ENCODE measurements around the gene RAB22A.
A peak's percentile ranks its signal among the peaks of the same experiment; 100 is the strongest.

RAB22A gene

GRCh38 chr20:58398254-58398653 is 88.7 kb downstream of the RAB22A start:
- no peak overlapping the region for H2BK5ac ChIP-seq (ENCODE audit: low read length)
- H4K8ac ChIP-seq (ENCODE audit: low read depth, low read length): no peak overlapping the region
- WGBS (ENCODE audit: extremely low coverage, insufficient coverage, low lambda C conversion rate): no CpG with 5 or more reads among the region's 5 CpGs
- no peak overlapping the region for H2BK120ac ChIP-seq (ENCODE audit: low read depth, low read length)
- no peak overlapping the region for H3K4me2 ChIP-seq (ENCODE audit: low read length)
- no peak overlapping the region for H3K56ac ChIP-seq (ENCODE audit: low read length)
- no peak overlapping the region for H2AK5ac ChIP-seq (ENCODE audit: low read length)
- H3K18ac ChIP-seq (ENCODE audit: low read length): no peak overlapping the region
- no peak overlapping the region for H3K9ac ChIP-seq (ENCODE audit: low read length)
- no peak for DNase-seq
- H3K27ac ChIP-seq (ENCODE audit: low read depth, low read length): no peak overlapping the region
- H3K36me3 ChIP-seq (ENCODE audit: control insufficient read depth, insufficient read depth, low read length): no peaks in the 10 kb centered on the region
- H3K27me3 ChIP-seq (ENCODE audit: insufficient read depth, low read length, poor library complexity): no peaks in the 10 kb centered on the region
- peaks cover 36% of the 10 kb centered on the region for H3K79me1 ChIP-seq (ENCODE audit: low read length)
- H3K4me1 ChIP-seq (ENCODE audit: control insufficient read depth, low read depth, low read length): no peaks in the 10 kb centered on the region
- H4K5ac ChIP-seq (ENCODE audit: low read length): no peak overlapping the region
- no peak overlapping the region for H3K23ac ChIP-seq (ENCODE audit: low read length)
- H3K4me3 ChIP-seq (ENCODE audit: low read length): no peak overlapping the region
- H3K79me2 ChIP-seq (ENCODE audit: control insufficient read depth, insufficient read depth, low read length): peaks cover 76% of the 10 kb centered on the region
- no peak overlapping the region for H3K4ac ChIP-seq (ENCODE audit: low read depth, low read length)
- no peak overlapping the region for H2BK15ac ChIP-seq (replicated peaks; ENCODE audit: low read depth)

GRCh38 chr20:58399926-58400325 is 90.4 kb downstream of the RAB22A start:
- DNase-seq: no peak
- Histone ChIP-seq H3K4me1 (ENCODE audit: control insufficient read depth, low read depth, low read length) (no peaks in the 10 kb centered on the region), H3K27me3 (ENCODE audit: insufficient read depth, low read length, poor library complexity) (no peaks in the 10 kb centered on the region), H2BK120ac (ENCODE audit: low read depth, low read length) (no peak overlapping the region), H3K18ac (ENCODE audit: low read length) (no peak overlapping the region), H4K8ac (ENCODE audit: low read depth, low read length) (no peak overlapping the region), H3K4me2 (ENCODE audit: low read length) (no peak overlapping the region), H3K36me3 (ENCODE audit: control insufficient read depth, insufficient read depth, low read length) (no peaks in the 10 kb centered on the region), H3K79me1 (ENCODE audit: low read length) (peaks cover 43% of the 10 kb centered on the region), H2BK5ac (ENCODE audit: low read length) (no peak overlapping the region), H2BK15ac (replicated peaks; ENCODE audit: low read depth) (no peak overlapping the region), H2AK5ac (ENCODE audit: low read length) (no peak overlapping the region), H4K5ac (ENCODE audit: low read length) (no peak overlapping the region), H3K23ac (ENCODE audit: low read length) (no peak overlapping the region), H3K56ac (ENCODE audit: low read length) (no peak overlapping the region), H3K9ac (ENCODE audit: low read length) (no peak overlapping the region), H3K4me3 (ENCODE audit: low read length) (no peak overlapping the region), H3K79me2 (ENCODE audit: control insufficient read depth, insufficient read depth, low read length) (peaks cover 77% of the 10 kb centered on the region), H3K4ac (ENCODE audit: low read depth, low read length) (no peak overlapping the region), H3K27ac (ENCODE audit: low read depth, low read length) (no peak overlapping the region)
- no CpG with 5 or more reads among the region's 6 CpGs for WGBS (ENCODE audit: extremely low coverage, insufficient coverage, low lambda C conversion rate)

DNA sequence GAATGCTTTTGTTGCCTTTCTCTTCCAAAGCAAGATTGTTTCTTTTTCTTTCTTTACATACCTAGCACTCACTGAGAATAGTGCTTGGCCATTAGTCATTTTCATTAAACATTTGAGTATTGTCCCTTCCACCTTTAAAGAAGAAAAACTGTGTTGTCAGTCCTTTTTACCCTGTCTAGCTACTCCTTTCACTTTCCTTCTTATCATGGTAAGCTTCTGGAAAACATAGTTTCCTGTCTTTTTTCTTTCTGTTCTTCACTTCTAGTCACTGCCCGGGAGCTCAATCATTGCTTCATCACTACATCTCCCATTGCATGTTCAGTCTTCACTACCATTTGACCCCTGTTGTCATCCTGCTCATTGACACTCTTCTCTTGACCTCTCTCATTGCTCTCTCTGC is 91.6 kb downstream of the RAB22A start:
- Histone ChIP-seq H2AK5ac (ENCODE audit: low read length) (no peak overlapping the region), H3K4me3 (ENCODE audit: low read length) (no peak overlapping the region), H4K5ac (ENCODE audit: low read length) (no peak overlapping the region), H3K56ac (ENCODE audit: low read length) (no peak overlapping the region), H2BK5ac (ENCODE audit: low read length) (no peak overlapping the region), H3K4ac (ENCODE audit: low read depth, low read length) (no peak overlapping the region), H3K4me2 (ENCODE audit: low read length) (no peak overlapping the region), H3K4me1 (ENCODE audit: control insufficient read depth, low read depth, low read length) (peaks cover 2% of the 10 kb centered on the region), H3K79me1 (ENCODE audit: low read length) (peaks cover 45% of the 10 kb centered on the region), H2BK120ac (ENCODE audit: low read depth, low read length) (no peak overlapping the region), H3K23ac (ENCODE audit: low read length) (no peak overlapping the region), H4K8ac (ENCODE audit: low read depth, low read length) (no peak overlapping the region), H2BK15ac (replicated peaks; ENCODE audit: low read depth) (no peak overlapping the region), H3K18ac (ENCODE audit: low read length) (no peak overlapping the region), H3K36me3 (ENCODE audit: control insufficient read depth, insufficient read depth, low read length) (no peaks in the 10 kb centered on the region), H3K27ac (ENCODE audit: low read depth, low read length) (no peak overlapping the region), H3K27me3 (ENCODE audit: insufficient read depth, low read length, poor library complexity) (no peaks in the 10 kb centered on the region), H3K79me2 (ENCODE audit: control insufficient read depth, insufficient read depth, low read length) (peaks cover 73% of the 10 kb centered on the region), H3K9ac (ENCODE audit: low read length) (no peak overlapping the region)
- no peak for DNase-seq
- no CpG with 5 or more reads among the region's 1 CpG for WGBS (ENCODE audit: extremely low coverage, insufficient coverage, low lambda C conversion rate)

- no peak overlapping the region for H2BK5ac ChIP-seq (ENCODE audit: low read length)
- H3K18ac ChIP-seq (ENCODE audit: low read length): no peak overlapping the region
- H2AK5ac ChIP-seq (ENCODE audit: low read length): no peak overlapping the region
- H3K4me3 ChIP-seq (ENCODE audit: low read length): no peak overlapping the region
- no peak overlapping the region for H3K4me2 ChIP-seq (ENCODE audit: low read length)
- no peak overlapping the region for H2BK15ac ChIP-seq (replicated peaks; ENCODE audit: low read depth)
- H3K23ac ChIP-seq (ENCODE audit: low read length): no peak overlapping the region
- H3K27ac ChIP-seq (ENCODE audit: low read depth, low read length): no peak overlapping the region
- peak; percentile 22 for DNase-seq
- peaks cover 44% of the 10 kb centered on the region for H3K79me1 ChIP-seq (ENCODE audit: low read length)
- H3K4ac ChIP-seq (ENCODE audit: low read depth, low read length): no peak overlapping the region
- no peak overlapping the region for H2BK120ac ChIP-seq (ENCODE audit: low read depth, low read length)
- H4K8ac ChIP-seq (ENCODE audit: low read depth, low read length): no peak overlapping the region
- H3K4me1 ChIP-seq (ENCODE audit: control insufficient read depth, low read depth, low read length): peaks cover 4% of the 10 kb centered on the region
- H3K27me3 ChIP-seq (ENCODE audit: insufficient read depth, low read length, poor library complexity): no peaks in the 10 kb centered on the region
- H4K5ac ChIP-seq (ENCODE audit: low read length): no peak overlapping the region
- H3K36me3 ChIP-seq (ENCODE audit: control insufficient read depth, insufficient read depth, low read length): no peaks in the 10 kb centered on the region
- H3K56ac ChIP-seq (ENCODE audit: low read length): no peak overlapping the region
- H3K9ac ChIP-seq (ENCODE audit: low read length): no peak overlapping the region
- no CpG with 5 or more reads among the region's 5 CpGs for WGBS (ENCODE audit: extremely low coverage, insufficient coverage, low lambda C conversion rate)
- peaks cover 71% of the 10 kb centered on the region for H3K79me2 ChIP-seq (ENCODE audit: control insufficient read depth, insufficient read depth, low read length)
These were observed 92.8 kb downstream of the RAB22A start for GRCh38 chr20:58402305-58402704.

GRCh38 chr20:58402827-58403226 is 93.3 kb downstream of the RAB22A start:
- no peak overlapping the region for H2BK15ac ChIP-seq (replicated peaks; ENCODE audit: low read depth)
- peaks cover 66% of the 10 kb centered on the region for H3K79me2 ChIP-seq (ENCODE audit: control insufficient read depth, insufficient read depth, low read length)
- no peak for DNase-seq
- no peak overlapping the region for H3K4me2 ChIP-seq (ENCODE audit: low read length)
- no peak overlapping the region for H2BK5ac ChIP-seq (ENCODE audit: low read length)
- H3K27ac ChIP-seq (ENCODE audit: low read depth, low read length): no peak overlapping the region
- no peak overlapping the region for H4K8ac ChIP-seq (ENCODE audit: low read depth, low read length)
- peaks cover 4% of the 10 kb centered on the region for H3K4me1 ChIP-seq (ENCODE audit: control insufficient read depth, low read depth, low read length)
- H2AK5ac ChIP-seq (ENCODE audit: low read length): no peak overlapping the region
- H3K9ac ChIP-seq (ENCODE audit: low read length): no peak overlapping the region
- no peak overlapping the region for H3K18ac ChIP-seq (ENCODE audit: low read length)
- H3K23ac ChIP-seq (ENCODE audit: low read length): no peak overlapping the region
- H3K79me1 ChIP-seq (ENCODE audit: low read length): peaks cover 41% of the 10 kb centered on the region
- H4K5ac ChIP-seq (ENCODE audit: low read length): no peak overlapping the region
- no peak overlapping the region for H3K56ac ChIP-seq (ENCODE audit: low read length)
- H3K27me3 ChIP-seq (ENCODE audit: insufficient read depth, low read length, poor library complexity): no peaks in the 10 kb centered on the region
- H2BK120ac ChIP-seq (ENCODE audit: low read depth, low read length): no peak overlapping the region
- no peaks in the 10 kb centered on the region for H3K36me3 ChIP-seq (ENCODE audit: control insufficient read depth, insufficient read depth, low read length)
- WGBS (ENCODE audit: extremely low coverage, insufficient coverage, low lambda C conversion rate): no CpG with 5 or more reads among the region's 5 CpGs
- no peak overlapping the region for H3K4me3 ChIP-seq (ENCODE audit: low read length)
- H3K4ac ChIP-seq (ENCODE audit: low read depth, low read length): no peak overlapping the region

- H3K23ac ChIP-seq (ENCODE audit: low read length): no peak overlapping the region
- no peaks in the 10 kb centered on the region for H3K27me3 ChIP-seq (ENCODE audit: insufficient read depth, low read length, poor library complexity)
- H3K4ac ChIP-seq (ENCODE audit: low read depth, low read length): no peak overlapping the region
- no peak overlapping the region for H3K4me2 ChIP-seq (ENCODE audit: low read length)
- H2BK15ac ChIP-seq (replicated peaks; ENCODE audit: low read depth): no peak overlapping the region
- no peak overlapping the region for H2BK120ac ChIP-seq (ENCODE audit: low read depth, low read length)
- no peak overlapping the region for H2AK5ac ChIP-seq (ENCODE audit: low read length)
- H3K4me3 ChIP-seq (ENCODE audit: low read length): no peak overlapping the region
- H3K4me1 ChIP-seq (ENCODE audit: control insufficient read depth, low read depth, low read length): peaks cover 4% of the 10 kb centered on the region
- H3K18ac ChIP-seq (ENCODE audit: low read length): no peak overlapping the region
- peaks cover 42% of the 10 kb centered on the region for H3K79me1 ChIP-seq (ENCODE audit: low read length)
- peaks cover 65% of the 10 kb centered on the region for H3K79me2 ChIP-seq (ENCODE audit: control insufficient read depth, insufficient read depth, low read length)
- no peaks in the 10 kb centered on the region for H3K36me3 ChIP-seq (ENCODE audit: control insufficient read depth, insufficient read depth, low read length)
- DNase-seq: no peak
- no CpG with 5 or more reads among the region's 3 CpGs for WGBS (ENCODE audit: extremely low coverage, insufficient coverage, low lambda C conversion rate)
- no peak overlapping the region for H4K8ac ChIP-seq (ENCODE audit: low read depth, low read length)
- H3K27ac ChIP-seq (ENCODE audit: low read depth, low read length): no peak overlapping the region
- no peak overlapping the region for H4K5ac ChIP-seq (ENCODE audit: low read length)
- H2BK5ac ChIP-seq (ENCODE audit: low read length): no peak overlapping the region
- no peak overlapping the region for H3K9ac ChIP-seq (ENCODE audit: low read length)
- no peak overlapping the region for H3K56ac ChIP-seq (ENCODE audit: low read length)
These were observed 93.8 kb downstream of the RAB22A start for GRCh38 chr20:58403272-58403671.
